ENCODE data around the gene FAM111A.

GRCh38 chr11:59196777-59197176, 54.1 kb downstream of the FAM111A start:
- TF ChIP-seq, protein P1, sequence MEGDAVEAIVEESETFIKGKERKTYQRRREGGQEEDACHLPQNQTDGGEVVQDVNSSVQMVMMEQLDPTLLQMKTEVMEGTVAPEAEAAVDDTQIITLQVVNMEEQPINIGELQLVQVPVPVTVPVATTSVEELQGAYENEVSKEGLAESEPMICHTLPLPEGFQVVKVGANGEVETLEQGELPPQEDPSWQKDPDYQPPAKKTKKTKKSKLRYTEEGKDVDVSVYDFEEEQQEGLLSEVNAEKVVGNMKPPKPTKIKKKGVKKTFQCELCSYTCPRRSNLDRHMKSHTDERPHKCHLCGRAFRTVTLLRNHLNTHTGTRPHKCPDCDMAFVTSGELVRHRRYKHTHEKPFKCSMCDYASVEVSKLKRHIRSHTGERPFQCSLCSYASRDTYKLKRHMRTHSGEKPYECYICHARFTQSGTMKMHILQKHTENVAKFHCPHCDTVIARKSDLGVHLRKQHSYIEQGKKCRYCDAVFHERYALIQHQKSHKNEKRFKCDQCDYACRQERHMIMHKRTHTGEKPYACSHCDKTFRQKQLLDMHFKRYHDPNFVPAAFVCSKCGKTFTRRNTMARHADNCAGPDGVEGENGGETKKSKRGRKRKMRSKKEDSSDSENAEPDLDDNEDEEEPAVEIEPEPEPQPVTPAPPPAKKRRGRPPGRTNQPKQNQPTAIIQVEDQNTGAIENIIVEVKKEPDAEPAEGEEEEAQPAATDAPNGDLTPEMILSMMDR (IDR thresholded peaks at IDR 0.05): no peak
- TF ChIP-seq REST (IDR thresholded peaks at IDR 0.05; ENCODE audit: insufficient read depth in 1 of 2, low read depth in 2 of 2, low read length in 1 of 2): no peak

Data from Panc1 (cell line).